GM21529 (cell line): Measurements from ENCODE around the gene CEP85L.
"Not testable (repeated sequence)": the region's sequence is repeated elsewhere in the genome, so short reads cannot be mapped to it uniquely, and the experiment has no call there.

Experiments used
- ATAC-seq: cut with Tn5 transposase; IDR thresholded peaks from one replicate; pipeline ENCODE4 v1.9.1; 2021; ENCODE audit not compliant: unreplicated experiment

CEP85L gene

DNA sequence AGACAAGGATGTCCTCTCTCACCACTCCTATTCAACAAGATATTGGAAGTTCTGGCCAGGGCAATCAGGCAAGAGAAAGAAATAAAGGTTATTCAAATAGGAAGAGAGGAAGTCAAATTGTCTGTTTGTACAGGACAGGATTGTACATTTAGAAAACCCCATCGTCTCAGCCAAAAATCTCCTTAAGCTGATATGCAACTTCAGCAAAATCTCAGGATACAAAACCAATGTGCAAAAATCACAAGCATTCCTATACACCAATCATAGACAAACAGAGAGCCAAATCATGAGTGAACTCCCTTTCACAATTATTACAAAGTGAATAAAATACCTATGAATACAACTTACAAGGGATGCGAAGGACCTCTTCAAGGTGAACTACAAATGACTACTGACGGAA is 217.2 kb downstream of the CEP85L start:
- ATAC-seq: not testable (repeated sequence)

DNA sequence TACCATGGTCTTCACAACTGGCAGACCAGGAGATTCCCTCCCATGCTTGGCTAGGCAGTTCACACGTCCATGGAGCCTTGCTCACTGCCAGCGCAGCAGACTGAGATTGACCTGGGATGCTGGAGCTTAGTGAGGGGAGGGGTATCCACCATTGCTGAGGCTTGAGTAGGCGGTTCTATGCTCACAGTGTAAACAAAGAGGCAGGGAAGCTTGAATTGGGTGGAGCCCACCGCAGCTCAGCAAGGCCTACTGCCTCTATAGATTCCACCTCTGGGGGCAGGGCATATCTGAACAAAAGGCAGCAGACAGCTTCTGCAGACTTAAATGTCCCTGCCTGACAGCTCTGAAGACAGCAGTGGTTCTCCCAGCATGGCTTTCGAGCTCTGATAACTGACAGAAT is 230.1 kb downstream of the CEP85L start:
- ATAC-seq: not testable (repeated sequence)

DNA sequence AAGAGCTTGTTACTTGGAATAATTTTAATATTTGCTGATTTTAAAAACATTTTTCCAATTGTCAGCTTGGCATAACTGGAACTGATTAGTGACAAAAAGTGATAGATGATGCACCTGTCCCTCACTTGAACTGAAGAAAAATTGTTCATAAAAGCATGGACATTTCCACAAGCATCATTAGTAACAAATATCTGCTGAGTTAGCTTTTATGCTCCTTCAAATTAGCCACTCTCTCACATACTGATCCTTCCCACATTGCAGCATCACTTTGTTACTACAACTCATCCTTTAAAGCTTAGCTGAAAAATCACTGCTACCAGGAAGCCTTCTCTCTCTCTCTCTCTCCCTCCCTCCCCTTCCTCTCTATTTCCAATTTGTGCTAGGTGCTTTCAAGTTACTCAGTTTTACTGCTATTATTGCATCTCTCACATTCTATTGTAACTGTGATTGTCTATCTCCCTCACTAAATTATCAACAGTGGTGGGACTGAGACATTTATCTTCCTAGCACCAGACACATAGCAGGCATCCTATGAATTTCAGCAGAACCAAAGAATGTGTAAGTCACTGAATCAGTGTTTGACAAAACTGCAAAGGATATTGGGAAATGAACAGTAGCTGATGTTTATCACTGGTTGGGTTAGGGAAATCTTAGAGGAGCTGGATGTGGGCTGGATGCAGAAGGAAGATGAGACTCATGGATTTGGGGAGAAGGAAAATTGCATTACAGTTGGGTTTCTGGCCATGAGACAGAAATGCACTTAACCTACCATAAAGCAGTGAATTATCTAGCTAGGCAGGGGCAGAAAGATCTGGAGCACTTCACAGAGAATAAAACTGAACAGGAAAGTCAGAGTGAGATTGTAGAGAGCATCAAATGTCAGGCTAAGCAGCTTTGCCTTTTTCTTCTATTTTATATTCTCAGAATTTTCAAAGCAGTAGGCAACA is 231.7 kb downstream of the CEP85L start:
- ATAC-seq: no peak
